Mucosa of gallbladder (tissue), 1 donor: Measurements from ENCODE around the gene OR2C1. TPM values are rescaled to one million over a fixed set of nuclear protein-coding genes. Genes with fewer than 3 reads are reported as not detected.
A peak's percentile ranks its signal among the peaks of the same experiment; 100 is the strongest.

Source experiments
- DNase-seq: peaks from one replicate; pipeline ENCODE4 v3.0.0-alpha.2; 2020; ENCODE audit warnings: low spot score
- total RNA-seq: library from RNA; stranded (reverse); gene quantifications from one replicate; pipeline ENCODE4 v1.2.1, GENCODE V29; 2021
- donor health status: DM: no; HTN: no; CAD: no.

OR2C1 gene
- total RNA-seq = 0.14 TPM

- DNase-seq = no peak
Measured at GRCh38 chr16:3355589-3355988, at the start of gene OR2C1. Gene OR2C1, plus strand, starts transcription at chr16:3355889. Its CDS starts 52 bp downstream, at chr16:3355941.

- no peak for DNase-seq
Measured at GRCh38 chr16:3306078-3306477, 49.6 kb upstream of the OR2C1 start.

DNA sequence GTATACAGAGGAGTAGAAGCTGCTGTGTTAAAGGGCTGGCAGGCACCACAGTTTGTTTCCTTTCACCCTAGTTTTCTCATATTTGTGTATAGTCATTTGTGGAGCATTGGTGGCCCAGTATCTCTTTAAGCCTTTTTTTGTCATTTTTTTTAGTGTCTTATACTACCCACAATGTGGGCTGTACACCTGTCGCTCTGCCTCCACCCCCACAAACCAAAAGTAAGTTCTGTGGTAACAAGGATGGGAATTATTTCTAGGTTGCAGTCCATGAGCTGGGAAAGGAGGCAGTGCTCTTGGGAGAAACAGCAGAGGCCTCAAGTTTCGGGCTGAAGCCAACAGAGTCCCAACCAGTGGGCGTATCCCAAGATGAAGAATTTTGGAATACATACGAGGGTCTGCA is 44.2 kb upstream of the OR2C1 start:
- no peak for DNase-seq

DNA sequence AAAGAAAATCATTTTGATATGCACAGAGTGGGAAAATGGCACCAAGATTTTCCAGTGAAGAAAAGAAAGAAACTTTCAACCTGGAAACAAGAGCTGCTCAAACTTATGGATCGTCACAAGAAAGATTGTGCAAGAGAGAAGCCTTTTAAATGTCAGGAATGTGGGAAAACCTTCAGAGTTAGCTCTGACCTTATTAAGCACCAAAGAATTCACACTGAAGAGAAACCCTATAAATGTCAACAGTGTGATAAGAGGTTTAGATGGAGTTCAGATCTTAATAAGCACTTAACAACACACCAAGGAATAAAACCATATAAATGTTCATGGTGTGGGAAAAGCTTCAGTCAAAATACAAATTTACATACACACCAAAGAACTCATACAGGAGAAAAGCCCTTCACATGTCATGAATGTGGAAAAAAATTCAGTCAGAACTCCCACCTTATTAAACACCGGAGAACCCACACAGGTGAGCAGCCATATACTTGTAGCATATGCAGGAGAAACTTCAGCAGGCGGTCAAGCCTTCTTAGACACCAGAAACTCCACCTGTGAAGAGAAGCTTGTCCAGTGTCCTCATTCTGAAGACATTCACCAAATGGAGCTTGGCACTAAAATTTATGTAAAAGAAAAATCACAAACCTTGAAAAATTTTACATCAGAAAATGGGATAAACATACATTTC is 38.2 kb upstream of the OR2C1 start:
- no peak for DNase-seq

GRCh38 chr16:3321816-3322215 is 33.9 kb upstream of the OR2C1 start:
- no peak for DNase-seq

DNA sequence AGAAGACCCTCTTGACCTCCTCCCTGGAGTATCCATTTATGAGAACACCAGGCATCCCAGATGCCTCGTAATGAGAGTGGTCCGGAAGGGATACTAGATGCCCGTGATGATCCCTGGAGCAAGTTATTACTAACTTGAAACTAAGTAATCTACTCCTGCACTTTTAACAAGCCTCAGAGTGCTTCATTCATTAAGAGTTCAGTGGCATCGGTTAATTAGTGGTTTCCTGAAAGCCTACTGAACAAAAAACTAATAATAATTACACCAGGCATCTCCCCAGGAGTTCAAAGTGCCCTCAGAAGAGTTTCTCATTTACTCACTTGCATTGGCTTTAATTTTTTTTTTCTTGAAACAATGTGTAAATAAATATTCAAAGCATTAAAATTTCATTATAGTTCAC is 28.2 kb upstream of the OR2C1 start:
- DNase-seq = no peak

- DNase-seq = no peak
Measured at GRCh38 chr16:3328104-3328503, 27.6 kb upstream of the OR2C1 start.

GRCh38 chr16:3328643-3329042 is 27.0 kb upstream of the OR2C1 start:
- DNase-seq = no peak

- DNase-seq = no peak
Measured at GRCh38 chr16:3346041-3346440, 9.6 kb upstream of the OR2C1 start.

DNA sequence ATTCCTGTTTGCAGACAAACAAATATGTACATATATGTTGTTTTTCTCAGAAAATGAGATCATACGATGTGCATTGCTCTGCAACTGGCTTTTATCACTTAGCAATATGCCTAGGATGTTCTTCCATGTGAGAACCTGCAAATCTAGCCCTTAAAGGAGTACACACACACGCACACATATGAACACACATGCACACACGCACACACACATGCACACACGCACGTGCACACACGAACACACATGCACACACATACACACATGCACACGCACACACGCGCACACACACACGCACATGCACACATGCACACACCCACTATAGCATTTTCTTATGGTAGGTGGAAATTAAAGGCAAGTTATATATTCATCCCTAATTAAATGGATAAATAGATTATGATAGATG is 8.1 kb upstream of the OR2C1 start:
- DNase-seq = no peak

DNA sequence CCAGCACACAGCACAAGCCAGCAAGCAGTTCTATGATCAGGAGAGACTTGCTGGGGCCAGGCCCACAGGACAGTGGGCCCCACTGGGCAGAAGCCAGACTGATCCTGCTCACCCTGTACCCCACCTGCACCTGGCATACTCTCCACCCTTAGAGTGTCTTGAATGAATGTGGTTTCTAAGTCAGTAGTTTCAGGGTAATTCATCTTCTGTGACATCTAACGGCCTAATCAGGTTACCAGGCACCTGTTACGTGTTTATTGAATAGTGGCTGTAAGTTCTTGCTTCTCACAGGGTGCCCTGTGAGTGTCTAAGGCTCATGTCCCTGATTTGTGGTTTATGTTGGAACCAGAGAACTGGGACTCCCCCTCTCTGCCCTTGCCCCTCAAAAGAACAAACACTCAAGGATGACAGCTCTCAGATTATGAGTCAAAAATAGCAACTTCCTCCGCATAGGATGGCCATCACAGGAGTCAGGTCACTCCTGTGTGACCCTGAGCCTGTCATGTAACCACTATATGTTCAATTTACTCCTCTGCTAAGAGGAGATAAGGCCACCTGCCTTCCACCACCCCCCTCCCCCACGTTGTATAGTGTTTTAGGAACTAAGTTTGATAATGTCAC is 7.0 kb upstream of the OR2C1 start:
- DNase-seq = no peak

- no peak for DNase-seq
Measured at GRCh38 chr16:3349175-3349574, 6.5 kb upstream of the OR2C1 start.

GRCh38 chr16:3356118-3356517 is 429 bp downstream of the OR2C1 start:
- DNase-seq = no peak

- no peak for DNase-seq
Measured at GRCh38 chr16:3358871-3359270, 3.2 kb downstream of the OR2C1 start.

DNA sequence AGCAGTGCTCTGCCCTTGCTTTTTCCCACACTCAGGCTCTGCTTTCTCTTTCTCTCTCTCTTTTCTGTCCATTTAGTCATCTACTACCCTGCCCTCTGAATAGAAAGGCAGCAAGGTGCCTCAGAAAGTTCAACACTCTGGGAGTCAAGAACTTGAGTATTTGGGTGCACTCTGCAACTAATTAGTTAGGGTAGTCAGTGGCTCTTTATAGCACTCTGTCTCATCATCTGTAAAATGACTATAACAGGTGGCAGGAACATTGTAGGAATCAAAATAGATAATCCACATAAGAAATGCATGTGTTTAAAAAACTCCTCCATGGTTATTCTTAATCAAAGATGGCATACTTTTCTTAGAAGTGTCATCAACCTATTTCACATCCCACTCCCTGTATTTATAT is 7.2 kb downstream of the OR2C1 start:
- no peak for DNase-seq

- no peak for DNase-seq
Measured at GRCh38 chr16:3363793-3364192, 8.1 kb downstream of the OR2C1 start.

- peak; percentile 94 for DNase-seq
Measured at GRCh38 chr16:3364774-3365427, 9.2 kb downstream of the OR2C1 start.

GRCh38 chr16:3369073-3369472 is 13.4 kb downstream of the OR2C1 start:
- DNase-seq = no peak

GRCh38 chr16:3375680-3376079 is 20.0 kb downstream of the OR2C1 start:
- DNase-seq = no peak

GRCh38 chr16:3377917-3378316 is 22.2 kb downstream of the OR2C1 start:
- no peak for DNase-seq

- no peak for DNase-seq
Measured at GRCh38 chr16:3383045-3383448, 27.4 kb downstream of the OR2C1 start.

- no peak for DNase-seq
Measured at GRCh38 chr16:3388325-3388724, 32.6 kb downstream of the OR2C1 start.

- DNase-seq = no peak
Measured at GRCh38 chr16:3389663-3390338, 34.1 kb downstream of the OR2C1 start.
